Activated gamma-delta T cell (primary cell): ENCODE data around the gene MRPL41.
"Not testable (repeated sequence)": the region's sequence is repeated elsewhere in the genome, so short reads cannot be mapped to it uniquely, and the experiment has no call there.

Experiments used
- DNase-seq: peaks from one replicate; lab custom pipeline; 2025; lab: John Stamatoyannopoulos, UW

MRPL41 gene

GRCh38 chr9:137552022-137552768, 516 bp downstream of the MRPL41 start:
- DNase-seq = no peak

- not testable (repeated sequence) for DNase-seq
Observed at GRCh38 chr9:137553654-137554053, 2.0 kb downstream of the MRPL41 start.

GRCh38 chr9:137554349-137554748, 2.7 kb downstream of the MRPL41 start:
- no peak for DNase-seq

GRCh38 chr9:137555179-137555578, 3.5 kb downstream of the MRPL41 start:
- no peak for DNase-seq

- no peak for DNase-seq
Observed at GRCh38 chr9:137556069-137556838, 4.6 kb downstream of the MRPL41 start.

GRCh38 chr9:137558127-137558526, 6.4 kb downstream of the MRPL41 start:
- no peak for DNase-seq

GRCh38 chr9:137564134-137564533, 12.5 kb downstream of the MRPL41 start:
- no peak for DNase-seq

- DNase-seq = no peak
Observed at GRCh38 chr9:137564817-137565411, 13.2 kb downstream of the MRPL41 start.

- not testable (repeated sequence) for DNase-seq
Observed at GRCh38 chr9:137568445-137568844, 16.8 kb downstream of the MRPL41 start.

- no peak for DNase-seq
Observed at GRCh38 chr9:137569609-137570203, 18.0 kb downstream of the MRPL41 start.

- DNase-seq = no peak
Observed at GRCh38 chr9:137570566-137570965, 18.9 kb downstream of the MRPL41 start.

- DNase-seq = no peak
Observed at GRCh38 chr9:137574192-137574591, 22.5 kb downstream of the MRPL41 start.

- DNase-seq = no peak
Observed at GRCh38 chr9:137575364-137575715, 23.7 kb downstream of the MRPL41 start.

GRCh38 chr9:137575716-137576411, 24.2 kb downstream of the MRPL41 start:
- no peak for DNase-seq

- DNase-seq = peak; percentile 92
Observed at GRCh38 chr9:137578518-137579258, 27.0 kb downstream of the MRPL41 start, which contains the start of gene DPH7. TSS of gene DPH7 (minus strand) at chr9:137578925. CDS start at chr9:137578777, 148 bp downstream.

- no peak for DNase-seq
Observed at GRCh38 chr9:137579259-137579604, 27.6 kb downstream of the MRPL41 start.

- DNase-seq = no peak
Observed at GRCh38 chr9:137580209-137580953, 28.7 kb downstream of the MRPL41 start.

- no peak for DNase-seq
Observed at GRCh38 chr9:137580954-137581322, 29.3 kb downstream of the MRPL41 start.

- DNase-seq = no peak
Observed at GRCh38 chr9:137581361-137582285, 29.9 kb downstream of the MRPL41 start.
